ENCODE measurements around the gene IL20.
A peak's percentile ranks its signal among the peaks of the same experiment; 100 is the strongest.

IL20 gene

GRCh38 chr1:206864939-206865671 is at the start of gene IL20:
Gene IL20 (plus strand): TSS chr1:206865623. CDS start chr1:206865853, 230 bp downstream.
- DNase-seq (ENCODE audit: low spot score) = peak; percentile 74

GRCh38 chr1:206816390-206817287 is 48.8 kb upstream of the IL20 start:
- DNase-seq (ENCODE audit: low spot score) = peak; percentile 39

GRCh38 chr1:206821493-206821892 is 43.9 kb upstream of the IL20 start:
- no peak for DNase-seq (ENCODE audit: low spot score)

- DNase-seq (ENCODE audit: low spot score) = no peak
These were observed 41.7 kb upstream of the IL20 start for GRCh38 chr1:206823727-206824126.

GRCh38 chr1:206824331-206824730 is 41.1 kb upstream of the IL20 start:
- no peak for DNase-seq (ENCODE audit: low spot score)

- DNase-seq (ENCODE audit: low spot score) = no peak
These were observed 39.0 kb upstream of the IL20 start for GRCh38 chr1:206826394-206826793.

- no peak for DNase-seq (ENCODE audit: low spot score)
These were observed 37.4 kb upstream of the IL20 start for GRCh38 chr1:206828061-206828460.

- DNase-seq (ENCODE audit: low spot score) = no peak
These were observed 36.7 kb upstream of the IL20 start for GRCh38 chr1:206828765-206829164.

- DNase-seq (ENCODE audit: low spot score) = no peak
These were observed 36.1 kb upstream of the IL20 start for GRCh38 chr1:206829282-206829681.

- no peak for DNase-seq (ENCODE audit: low spot score)
These were observed 35.5 kb upstream of the IL20 start for GRCh38 chr1:206829875-206830274.

- DNase-seq (ENCODE audit: low spot score) = no peak
These were observed 33.8 kb upstream of the IL20 start for GRCh38 chr1:206831650-206832049.

GRCh38 chr1:206832352-206832880 is 33.0 kb upstream of the IL20 start:
- DNase-seq (ENCODE audit: low spot score) = no peak

- no peak for DNase-seq (ENCODE audit: low spot score)
These were observed 32.2 kb upstream of the IL20 start for GRCh38 chr1:206833106-206833680.

GRCh38 chr1:206833801-206834200 is 31.6 kb upstream of the IL20 start:
- no peak for DNase-seq (ENCODE audit: low spot score)

- DNase-seq (ENCODE audit: low spot score) = no peak
These were observed 31.2 kb upstream of the IL20 start for GRCh38 chr1:206834217-206834616.

- DNase-seq (ENCODE audit: low spot score) = no peak
These were observed 30.7 kb upstream of the IL20 start for GRCh38 chr1:206834711-206835110.

GRCh38 chr1:206835186-206835585 is 30.2 kb upstream of the IL20 start:
- no peak for DNase-seq (ENCODE audit: low spot score)

GRCh38 chr1:206836111-206836510 is 29.3 kb upstream of the IL20 start:
- DNase-seq (ENCODE audit: low spot score) = no peak

- no peak for DNase-seq (ENCODE audit: low spot score)
These were observed 26.3 kb upstream of the IL20 start for GRCh38 chr1:206839006-206839560.

- DNase-seq (ENCODE audit: low spot score) = no peak
These were observed 25.6 kb upstream of the IL20 start for GRCh38 chr1:206839857-206840256.

GRCh38 chr1:206841609-206842323 is 23.7 kb upstream of the IL20 start:
- DNase-seq (ENCODE audit: low spot score) = no peak

GRCh38 chr1:206842854-206843253 is 22.6 kb upstream of the IL20 start:
- no peak for DNase-seq (ENCODE audit: low spot score)
